PC-3 (cell line): ENCODE measurements around the gene SHANK2.

ENCODE experiments used
- CTCF ChIP-seq: fragments of 300-600 bp; sonication (generic); conservative IDR thresholded peaks from 2 replicates; pipeline ENCODE4 v1.5.1; 2017; ENCODE audit warnings: antibody characterized with exemption, low read depth, mild to moderate bottlenecking, low read length
- EZH2phosphoT487 ChIP-seq: fragments of 300-600 bp; sonication (generic); IDR thresholded peaks from 2 replicates; pipeline ENCODE4 v1.6.1; 2018; ENCODE audit warnings: mild to moderate bottlenecking, antibody characterized with exemption, low read length, borderline replicate concordance

GRCh38 chr11:71281204-71281603 lies 28.8 kb upstream of the SHANK2 start:
- no peak for TF ChIP-seq CTCF
- no peak for TF ChIP-seq EZH2phosphoT487
